HUDEP-2 (cell line): Measurements from ENCODE around the gene STAG1.
"Not testable (repeated sequence)": the region's sequence is repeated elsewhere in the genome, so short reads cannot be mapped to it uniquely, and the experiment has no call there.

Experiments used
- DNase-seq, 76 experiments: peaks; one replicate each; lab custom pipeline; 2025; ENCODE audit not compliant: unreplicated experiment in 76 of 76; lab: John Stamatoyannopoulos, UW

STAG1 gene

DNA sequence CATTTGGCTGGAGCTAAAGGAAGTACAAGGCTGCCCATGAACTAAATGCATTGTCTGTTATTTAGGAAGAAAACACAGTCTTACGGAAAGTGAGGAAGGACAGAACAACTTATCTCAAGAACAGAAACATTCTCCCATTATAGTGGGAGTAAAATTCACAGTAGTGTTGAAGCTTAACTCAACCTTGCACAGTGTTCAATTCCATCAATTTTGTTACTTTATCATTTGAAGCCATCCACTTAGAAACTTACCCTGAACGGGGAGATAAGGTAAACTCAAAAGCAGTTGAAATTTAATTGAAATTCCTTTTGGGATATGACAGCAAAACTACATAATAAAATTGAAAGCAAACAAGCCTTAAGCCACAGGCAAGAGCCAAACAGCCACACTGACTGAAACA is 315.1 kb downstream of the STAG1 start:
- peak in 8 of 76 experiments; percentile 5 to 61 (median 11) for DNase-seq

DNA sequence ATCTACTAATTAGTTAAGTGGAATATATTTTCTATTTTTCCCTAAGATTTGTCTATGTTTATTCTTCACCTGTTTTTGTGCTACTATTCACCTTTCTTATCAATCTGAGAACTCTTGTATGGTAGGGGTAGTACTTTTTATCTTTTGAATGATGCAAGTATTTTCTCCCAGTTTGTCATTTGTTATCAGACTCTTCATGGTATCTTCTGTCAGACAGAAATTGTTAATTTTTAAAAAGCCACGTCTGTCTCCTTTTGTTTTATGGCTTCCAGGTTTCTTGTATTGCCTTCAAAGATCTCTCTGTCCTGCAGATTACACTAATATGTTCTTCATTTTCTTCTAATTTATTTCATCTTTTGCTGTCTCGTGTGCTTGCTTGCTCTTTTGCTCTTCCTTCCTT is 317.7 kb downstream of the STAG1 start:
- peak in 2 of 76 experiments; percentile 8 to 15 for DNase-seq

DNA sequence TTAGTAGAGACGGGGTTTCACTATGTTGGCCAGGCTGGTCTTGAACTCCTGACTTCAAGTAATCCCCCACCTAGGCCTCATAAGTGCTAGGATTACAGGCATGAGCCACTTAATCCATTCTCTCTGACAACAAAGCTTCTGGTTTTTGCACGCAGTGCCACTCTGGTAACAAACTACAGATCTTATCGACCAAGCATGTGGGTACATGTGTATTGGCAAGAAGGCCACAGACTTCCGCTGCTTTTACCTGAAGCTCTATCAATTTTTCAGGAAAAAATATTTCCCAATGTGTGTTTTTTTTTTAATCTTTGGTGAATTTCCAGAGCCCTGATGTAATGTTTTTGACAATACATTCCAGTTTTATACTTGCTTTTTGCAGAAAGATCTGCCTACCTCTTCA is 319.5 kb downstream of the STAG1 start:
- DNase-seq = no peak

DNA sequence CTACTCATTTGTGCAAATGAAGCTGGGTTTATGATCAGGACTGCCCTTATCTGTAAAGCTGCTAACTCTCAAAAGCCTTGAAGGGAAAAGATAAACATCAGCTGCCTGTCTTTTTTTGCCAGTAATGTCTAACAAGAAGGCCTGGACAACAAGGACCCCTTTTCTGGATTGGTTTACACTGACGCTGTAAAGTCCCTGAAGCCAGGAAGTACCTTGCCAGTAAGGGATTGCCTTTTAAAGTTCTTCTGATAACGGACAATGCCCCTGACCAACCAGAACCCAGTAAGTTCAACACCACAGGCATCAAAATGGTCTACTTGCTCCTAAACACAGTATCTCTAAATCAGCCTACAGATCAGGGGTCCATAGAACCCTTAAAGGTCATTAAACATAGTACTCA is 324.0 kb downstream of the STAG1 start:
- peak in 7 of 76 experiments; percentile 2 to 25 (median 12) for DNase-seq

DNA sequence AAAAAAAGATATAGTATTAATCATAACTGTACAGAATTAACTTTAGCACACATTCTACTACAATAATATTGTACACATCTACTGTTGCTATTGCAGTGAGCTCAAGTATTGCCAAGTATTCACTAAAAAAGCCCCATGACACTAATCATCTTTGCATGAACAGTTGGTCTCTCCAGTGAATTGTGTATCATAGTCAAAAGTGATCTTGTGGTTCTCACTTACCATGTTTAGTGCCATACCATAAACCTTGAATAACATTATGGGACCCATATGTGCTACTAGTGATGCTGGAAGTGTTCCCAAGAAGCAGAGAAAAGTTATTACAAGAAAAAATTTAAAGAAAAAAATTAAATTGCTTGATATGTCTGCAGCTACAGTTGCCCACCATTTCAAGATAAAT is 324.9 kb downstream of the STAG1 start:
- DNase-seq = no peak

DNA sequence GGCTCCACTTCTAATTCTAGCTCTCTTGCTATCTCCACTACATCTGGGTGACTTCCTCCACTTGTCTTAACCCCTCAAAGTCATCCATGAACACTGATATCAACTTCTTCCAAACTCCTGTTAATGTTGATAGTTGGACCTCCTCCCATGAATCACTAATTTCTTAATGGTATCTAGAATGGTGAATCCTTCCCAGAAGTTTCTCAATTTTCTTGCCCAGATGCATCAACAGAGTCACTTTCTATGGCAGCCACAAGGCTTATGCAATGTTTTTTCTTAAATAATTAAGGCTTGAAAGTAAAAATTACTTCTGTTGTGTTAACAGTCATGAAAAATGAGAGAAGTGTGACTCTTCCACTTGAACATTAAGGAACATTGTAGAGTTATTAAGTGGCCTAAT is 337.7 kb downstream of the STAG1 start:
- no peak for DNase-seq

DNA sequence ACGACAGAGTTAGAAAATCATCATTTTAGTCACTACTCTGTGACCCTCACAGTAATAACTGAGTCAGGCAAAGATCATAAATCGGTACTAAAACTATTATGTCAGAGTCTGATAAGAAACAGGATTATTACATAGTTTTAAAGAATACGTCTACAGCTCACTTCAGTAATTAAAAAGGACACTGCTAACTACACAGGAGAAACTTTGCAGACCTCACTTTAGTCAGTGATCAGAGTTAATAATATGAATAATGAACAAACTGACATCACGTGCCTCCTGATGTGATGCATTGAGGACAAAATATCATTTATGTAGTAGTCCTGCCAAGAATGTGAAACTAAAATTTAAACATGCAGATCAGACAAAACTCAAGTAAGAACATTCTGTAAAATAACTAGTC is 339.9 kb downstream of the STAG1 start:
- no peak for DNase-seq

DNA sequence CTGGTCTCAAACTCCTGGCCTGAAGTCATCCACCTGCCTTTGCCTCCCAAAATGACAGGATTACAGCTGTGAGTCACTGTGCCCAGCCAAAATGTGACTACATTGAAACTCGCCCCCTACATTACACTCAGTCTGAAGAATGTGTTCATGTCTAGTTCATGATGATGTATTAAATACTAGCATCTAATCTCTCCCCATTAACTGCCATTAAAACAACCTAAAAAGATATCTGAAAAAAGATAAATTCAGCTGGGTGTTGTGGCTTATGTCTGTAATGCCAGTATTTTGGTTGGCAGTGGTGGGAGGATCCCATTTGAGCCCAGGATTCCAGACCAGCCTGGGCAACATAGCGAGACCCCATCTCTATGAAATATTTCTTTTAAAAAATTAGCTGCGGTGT is 342.6 kb downstream of the STAG1 start:
- no peak for DNase-seq

DNA sequence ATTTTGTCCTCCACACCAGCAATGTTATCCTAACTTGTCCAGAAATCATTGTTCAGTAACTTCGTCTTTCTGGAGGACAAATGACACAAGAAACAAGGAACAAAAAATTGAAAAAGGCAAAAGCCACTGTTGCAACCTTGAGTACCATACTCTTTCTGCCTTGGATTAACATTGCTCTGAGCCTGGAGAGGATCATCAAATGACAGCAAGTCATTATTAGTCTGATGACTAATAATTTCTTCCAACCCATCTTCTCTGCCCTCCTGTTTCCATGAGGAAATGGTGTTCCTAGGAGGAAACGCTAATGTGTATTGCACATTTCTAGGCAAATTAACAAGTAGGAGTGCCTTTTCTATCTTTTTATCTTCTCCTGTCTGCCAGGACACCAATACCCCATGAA is 348.1 kb downstream of the STAG1 start:
- DNase-seq = no peak

DNA sequence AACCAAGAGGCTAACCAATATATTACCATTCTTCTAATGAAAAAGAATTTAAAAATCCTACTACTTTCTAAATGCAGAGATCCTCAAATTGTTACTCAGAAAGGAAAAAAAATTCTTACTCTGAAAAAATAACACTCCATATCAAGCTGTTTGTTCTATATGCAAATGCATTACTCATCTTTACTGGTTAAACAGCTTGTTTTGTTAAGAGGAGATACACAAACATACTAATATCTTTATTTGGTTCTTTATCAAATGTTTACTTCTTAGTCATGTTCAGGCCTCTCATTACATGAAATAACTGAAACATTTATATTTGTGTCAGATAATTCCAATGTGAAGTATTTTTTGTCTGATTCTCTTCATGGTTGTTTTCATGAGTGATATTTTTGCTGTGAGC is 355.3 kb downstream of the STAG1 start:
- DNase-seq = no peak

DNA sequence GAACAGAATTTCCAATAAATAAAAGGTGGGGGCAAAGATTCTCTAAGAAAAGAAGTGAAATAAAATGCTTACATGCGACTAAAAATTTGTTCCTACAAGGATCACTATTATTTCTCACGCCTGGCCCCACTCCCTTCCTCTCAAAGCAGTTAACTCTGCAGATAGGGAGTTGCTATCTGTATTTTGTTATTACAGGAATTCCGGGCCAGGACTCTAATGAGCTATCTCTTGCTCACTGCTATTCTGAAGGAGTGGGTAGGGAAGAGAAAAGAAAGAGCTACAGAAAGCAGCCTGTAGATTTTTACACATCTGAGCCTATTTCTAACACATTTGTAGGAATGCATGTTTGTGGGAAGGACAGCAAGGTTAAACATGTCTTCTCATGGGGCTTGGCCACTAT is 361.6 kb downstream of the STAG1 start:
- no peak for DNase-seq

DNA sequence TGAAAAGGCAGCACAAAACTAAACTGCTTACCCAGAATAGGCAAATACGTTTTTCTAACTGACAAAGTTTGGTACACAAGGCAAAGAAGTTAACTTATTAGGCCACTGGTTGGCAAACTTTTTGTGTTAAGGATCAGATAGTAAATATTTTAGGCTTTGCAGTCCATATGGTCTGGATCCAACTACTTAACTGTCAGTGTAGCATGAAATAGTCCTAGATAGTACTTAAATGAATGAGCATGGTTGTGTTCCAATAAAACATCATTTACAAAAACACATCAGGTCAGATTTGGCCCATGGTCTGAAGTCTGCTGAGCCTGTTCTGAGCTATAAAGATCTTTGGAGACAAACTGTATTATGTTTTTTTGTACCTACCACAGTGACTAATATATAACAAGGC is 365.1 kb downstream of the STAG1 start:
- DNase-seq = no peak

DNA sequence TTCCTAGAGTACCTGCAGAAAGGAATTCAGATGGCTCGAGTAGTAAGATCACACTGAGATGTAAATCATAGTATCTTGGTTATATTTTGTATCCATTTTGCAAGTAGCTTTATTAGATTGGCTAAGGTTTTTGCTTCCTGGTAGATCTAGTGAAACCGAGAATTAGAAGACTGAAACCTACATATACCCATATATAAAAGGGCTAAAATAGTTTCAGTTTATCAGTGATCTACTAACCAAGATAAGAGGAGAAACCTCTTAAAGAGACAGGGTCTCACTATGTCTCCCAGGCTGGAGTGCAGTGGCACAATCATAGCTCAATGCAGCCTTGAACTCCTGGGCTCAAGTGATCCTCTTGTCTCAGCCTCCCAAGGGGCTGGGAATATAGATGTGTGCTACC is 366.7 kb downstream of the STAG1 start:
- DNase-seq = no peak

DNA sequence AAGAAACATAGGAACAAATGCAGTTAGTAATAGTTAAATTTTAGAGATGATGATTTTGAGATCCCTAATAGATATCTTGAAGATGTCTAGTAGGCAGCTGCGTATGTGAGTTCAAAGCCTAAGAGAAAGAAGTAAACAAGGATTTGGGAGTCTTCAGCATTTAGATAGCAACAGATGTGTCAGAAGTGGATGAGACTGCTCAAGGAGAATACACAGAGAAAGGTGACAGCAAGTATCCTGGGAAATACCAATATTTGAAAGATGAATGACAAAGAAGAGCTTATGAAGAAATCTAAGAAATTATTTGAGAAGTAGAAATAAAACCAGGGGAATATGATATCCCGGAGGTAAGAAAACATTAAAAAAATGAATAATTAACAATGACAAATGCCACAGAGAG is 371.1 kb downstream of the STAG1 start:
- no peak for DNase-seq

DNA sequence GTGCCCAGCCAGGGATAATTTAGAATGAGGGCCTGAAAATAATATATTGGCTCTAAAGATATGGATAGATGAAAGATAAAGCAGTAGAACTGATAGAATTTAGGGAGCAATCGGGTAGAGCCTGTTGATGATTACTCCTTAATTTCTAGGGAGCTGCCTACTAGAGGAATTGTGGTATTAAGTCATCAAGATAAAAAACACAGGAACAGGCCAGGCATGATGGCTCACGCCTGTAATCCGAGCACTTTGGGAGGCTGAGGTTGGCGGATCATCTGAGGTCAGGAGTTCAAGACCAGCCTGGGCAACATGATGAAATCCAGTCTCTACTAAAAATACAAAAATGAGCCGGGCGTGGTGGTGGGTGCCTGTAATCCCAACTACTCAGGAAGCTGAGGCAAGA is 371.6 kb downstream of the STAG1 start:
- DNase-seq = no peak

DNA sequence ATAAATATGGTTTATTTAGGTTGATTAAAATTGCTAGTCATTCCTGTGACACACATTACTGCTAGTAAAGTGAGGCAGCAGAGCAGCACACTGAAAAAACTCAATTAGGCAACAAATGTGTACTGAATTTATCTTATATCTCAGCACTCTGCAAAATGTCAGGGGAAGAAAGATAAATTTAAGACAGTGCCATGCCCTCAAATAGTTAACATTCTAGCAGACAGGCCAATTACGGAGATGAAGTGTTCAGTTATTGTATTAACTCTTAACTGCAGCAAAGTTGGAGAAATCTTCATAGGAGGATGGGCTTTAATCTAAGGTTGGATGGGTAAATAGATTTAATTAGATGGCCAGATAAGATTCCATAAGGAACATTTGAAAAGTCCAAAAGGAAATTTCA is 374.2 kb downstream of the STAG1 start:
- DNase-seq = no peak

DNA sequence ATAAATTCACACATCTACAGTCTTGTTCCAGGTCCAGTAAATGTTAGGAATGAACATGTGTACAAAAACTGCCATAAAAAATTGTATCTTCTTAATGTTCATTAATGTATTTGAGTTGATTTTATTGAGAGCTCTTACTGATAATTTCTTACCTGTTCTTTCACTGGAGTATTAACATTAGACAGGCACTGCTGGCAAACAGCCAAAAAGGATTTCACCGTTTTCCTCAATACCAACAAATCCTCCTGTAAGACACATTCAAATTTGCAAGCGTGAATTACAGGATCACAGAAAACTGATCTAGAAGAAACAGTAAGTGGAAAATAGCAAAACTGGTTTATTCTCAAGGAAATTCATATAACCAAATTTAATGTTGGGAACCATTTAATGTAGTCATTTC is 374.7 kb downstream of the STAG1 start:
- no peak for DNase-seq

DNA sequence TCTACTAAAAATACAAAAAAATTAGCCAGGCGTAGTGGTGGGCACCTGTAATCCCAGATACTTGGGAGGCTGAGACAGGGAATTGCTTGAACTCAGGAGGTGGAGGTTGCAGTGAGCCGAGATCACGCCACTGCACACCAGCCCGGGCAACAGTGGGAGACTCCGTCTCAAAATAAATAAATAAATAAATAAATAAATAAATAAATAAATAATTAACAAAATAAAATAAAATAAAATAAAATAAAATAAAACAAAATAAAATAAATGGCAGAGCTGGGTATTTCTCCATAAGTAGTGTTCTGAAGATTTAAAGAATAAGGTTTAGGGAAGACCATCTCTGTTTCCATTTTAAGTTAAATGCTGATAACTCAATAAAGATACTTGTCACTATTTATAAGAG is 376.4 kb downstream of the STAG1 start:
- not testable (repeated sequence) for DNase-seq

DNA sequence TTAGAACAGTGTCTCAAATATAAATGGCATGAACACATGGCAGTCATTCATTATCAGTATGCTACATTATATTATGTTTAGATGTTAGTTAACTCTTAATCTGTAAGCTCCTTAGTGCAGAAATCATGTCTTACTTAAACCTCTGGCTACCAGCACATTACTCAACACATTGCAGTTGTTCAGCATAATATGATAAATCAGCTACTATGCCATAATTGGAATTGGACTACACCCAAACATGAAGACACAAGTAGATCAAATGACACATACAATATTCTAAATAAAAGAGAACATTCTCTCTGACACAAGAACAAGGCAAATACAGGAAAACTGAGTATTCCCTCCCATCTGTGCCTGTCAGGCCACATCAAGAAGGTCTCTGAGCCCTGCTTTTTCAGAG is 385.9 kb downstream of the STAG1 start:
- no peak for DNase-seq

DNA sequence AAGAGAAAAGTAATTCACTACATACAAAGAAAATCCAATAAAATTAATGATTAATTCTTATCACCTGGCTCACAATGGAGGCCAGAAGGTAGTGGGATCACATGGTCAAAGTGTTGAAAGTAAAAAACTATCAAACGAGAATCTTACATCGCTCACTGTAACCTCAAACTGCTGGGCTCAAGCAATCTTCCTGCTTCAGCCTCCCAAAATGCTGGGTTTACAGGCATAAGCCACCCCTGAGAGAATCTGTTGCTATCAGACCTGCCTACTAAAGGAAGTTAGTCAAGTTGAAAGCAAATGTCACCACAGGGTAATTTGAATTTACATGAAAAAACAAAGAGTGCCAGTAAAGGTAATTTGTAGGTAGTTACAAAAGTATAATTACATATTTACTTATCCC is 398.7 kb downstream of the STAG1 start:
- DNase-seq = no peak

DNA sequence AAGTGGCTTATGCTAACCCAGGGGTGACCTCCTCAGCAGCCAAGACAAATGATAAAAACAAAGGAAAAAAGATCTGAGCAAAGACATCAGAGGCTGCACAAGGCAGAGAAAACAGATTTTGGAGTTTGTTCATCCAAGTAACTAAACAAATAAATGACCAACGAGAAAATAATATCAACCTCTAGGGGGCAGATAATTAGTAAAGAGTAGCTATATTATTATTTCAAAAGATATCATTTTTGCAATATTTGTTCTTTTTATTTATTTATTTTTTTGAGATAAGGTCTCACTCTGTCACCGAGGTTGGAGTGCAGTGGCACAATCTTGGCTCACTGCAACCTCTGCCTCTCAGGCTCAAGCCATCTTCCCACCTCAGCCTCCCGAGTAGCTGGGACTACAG is 400.3 kb downstream of the STAG1 start:
- DNase-seq = no peak

DNA sequence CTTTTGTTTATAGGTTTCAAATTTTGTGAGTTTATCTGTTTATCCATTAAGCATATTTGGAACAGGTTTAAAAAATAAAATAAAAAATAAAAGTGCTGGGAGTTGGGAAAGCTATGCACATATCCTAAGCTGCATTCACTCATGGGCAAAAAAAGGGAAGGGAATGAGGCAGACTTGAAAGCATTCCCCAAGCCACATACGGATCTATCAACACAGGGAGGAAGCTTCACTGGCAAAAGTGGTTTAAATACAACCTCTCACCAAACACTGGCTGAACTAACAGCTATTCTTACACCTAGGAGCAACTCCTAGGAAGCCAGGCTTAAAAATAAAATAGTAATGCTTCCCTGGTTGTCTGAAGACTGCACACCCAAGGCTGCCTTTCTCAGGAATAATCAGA is 400.8 kb downstream of the STAG1 start:
- DNase-seq = no peak

DNA sequence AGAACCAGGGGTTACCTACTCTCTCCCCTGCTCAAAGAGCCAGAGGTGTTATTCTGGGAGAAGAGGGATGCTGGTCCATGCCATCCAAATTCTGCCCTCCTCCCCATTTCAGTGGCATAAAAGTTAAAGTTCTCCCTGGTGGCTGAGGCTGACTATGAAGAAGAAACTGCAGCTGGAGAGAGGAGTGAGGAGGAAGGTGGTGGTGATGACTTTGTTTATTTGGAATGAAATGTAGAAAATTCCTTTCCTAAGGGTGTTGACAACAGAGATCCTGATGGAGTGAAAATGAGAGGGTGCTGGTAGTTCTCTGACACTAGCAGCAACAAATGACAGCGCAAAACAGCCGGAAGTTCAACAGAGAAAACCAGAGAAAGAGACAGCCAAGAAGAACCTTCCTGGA is 401.6 kb downstream of the STAG1 start:
- DNase-seq = no peak

DNA sequence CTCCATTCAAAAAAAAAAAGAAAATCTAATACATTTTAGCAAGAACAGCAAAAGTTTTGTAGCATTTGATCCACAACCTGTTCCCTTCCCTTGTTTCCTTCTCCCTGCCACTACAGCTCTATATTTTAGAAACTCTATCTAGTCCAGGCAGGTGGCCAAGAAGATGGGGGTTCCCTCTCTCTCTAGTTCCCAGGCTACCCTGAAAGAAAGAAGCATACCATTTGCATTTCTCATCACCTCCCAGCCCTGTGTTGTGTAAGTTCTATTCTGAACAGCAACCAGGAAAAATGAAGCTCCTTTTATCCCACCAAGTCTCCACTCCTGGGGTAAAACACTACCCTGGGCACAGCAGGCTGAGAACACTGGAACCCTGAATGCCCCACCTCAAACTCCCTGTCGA is 402.0 kb downstream of the STAG1 start:
- DNase-seq = no peak
